GM12874 (cell line): Measurements from ENCODE around the gene POU4F3.

Experiments
- TF ChIP-seq, protein P1 (sequence below): IDR thresholded peaks from 2 replicates; pipeline ENCODE4 v1.5.1; 2011; ENCODE audit warnings: low read depth, mild to moderate bottlenecking, control low read depth, low read length, moderate library complexity; ENCODE audit not compliant: insufficient read depth

The POU4F3 gene

DNA sequence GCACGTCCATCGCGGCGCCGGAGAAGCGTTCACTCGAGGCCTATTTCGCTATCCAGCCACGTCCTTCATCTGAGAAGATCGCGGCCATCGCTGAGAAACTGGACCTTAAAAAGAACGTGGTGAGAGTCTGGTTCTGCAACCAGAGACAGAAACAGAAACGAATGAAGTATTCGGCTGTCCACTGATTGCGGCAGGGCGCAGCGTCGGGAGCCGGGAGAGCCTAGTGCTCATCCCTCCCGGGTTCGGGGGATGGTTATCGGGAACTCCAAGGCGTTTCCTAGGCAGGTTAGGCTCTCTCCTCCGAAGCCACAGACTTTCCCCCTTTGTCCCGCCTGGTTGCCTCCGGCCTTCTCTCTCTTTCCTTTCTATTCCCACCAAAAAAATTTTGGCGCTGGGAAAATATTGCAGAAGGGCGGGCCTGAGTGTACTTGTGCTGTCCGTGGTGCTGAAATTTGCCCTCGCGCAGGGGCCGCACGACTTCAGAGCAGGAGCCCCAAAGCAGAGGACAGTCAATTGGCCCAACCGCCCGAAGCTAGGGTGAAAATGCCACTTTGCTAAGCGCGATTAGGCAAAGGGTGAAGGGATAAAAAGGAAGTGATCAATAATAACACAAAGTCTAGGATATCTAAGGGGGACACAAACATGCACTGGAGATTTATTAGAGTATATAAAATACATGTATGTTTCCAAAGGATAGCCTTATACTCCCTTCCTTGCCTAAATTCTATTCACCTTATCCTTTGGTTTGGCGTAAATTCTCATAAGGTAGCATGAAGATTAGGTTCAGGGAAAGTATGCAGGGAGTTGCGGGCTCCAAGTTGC is 1.8 kb downstream of the POU4F3 start:
- TF ChIP-seq, protein P1, sequence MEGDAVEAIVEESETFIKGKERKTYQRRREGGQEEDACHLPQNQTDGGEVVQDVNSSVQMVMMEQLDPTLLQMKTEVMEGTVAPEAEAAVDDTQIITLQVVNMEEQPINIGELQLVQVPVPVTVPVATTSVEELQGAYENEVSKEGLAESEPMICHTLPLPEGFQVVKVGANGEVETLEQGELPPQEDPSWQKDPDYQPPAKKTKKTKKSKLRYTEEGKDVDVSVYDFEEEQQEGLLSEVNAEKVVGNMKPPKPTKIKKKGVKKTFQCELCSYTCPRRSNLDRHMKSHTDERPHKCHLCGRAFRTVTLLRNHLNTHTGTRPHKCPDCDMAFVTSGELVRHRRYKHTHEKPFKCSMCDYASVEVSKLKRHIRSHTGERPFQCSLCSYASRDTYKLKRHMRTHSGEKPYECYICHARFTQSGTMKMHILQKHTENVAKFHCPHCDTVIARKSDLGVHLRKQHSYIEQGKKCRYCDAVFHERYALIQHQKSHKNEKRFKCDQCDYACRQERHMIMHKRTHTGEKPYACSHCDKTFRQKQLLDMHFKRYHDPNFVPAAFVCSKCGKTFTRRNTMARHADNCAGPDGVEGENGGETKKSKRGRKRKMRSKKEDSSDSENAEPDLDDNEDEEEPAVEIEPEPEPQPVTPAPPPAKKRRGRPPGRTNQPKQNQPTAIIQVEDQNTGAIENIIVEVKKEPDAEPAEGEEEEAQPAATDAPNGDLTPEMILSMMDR, result no peak

DNA sequence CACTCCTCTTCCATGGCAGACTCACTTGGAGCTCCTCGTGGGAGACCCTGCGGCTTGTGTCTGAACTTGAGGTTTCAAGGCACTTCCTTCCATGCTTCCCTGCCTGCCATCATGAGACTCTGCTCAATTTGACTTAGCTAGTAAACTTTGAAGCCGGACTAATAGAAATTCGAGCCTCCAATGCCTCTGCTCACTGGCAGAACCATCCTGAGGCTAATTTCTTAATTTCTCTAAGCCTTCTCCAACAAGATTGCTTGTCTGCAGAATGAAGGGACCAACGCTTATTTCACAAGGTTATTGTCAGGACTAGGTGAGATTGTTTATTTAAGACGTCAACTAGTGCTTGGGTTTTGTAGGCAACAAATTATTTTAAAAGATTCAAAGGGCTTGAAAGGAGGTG is 3.2 kb downstream of the POU4F3 start:
- TF ChIP-seq, protein P1, result no peak

DNA sequence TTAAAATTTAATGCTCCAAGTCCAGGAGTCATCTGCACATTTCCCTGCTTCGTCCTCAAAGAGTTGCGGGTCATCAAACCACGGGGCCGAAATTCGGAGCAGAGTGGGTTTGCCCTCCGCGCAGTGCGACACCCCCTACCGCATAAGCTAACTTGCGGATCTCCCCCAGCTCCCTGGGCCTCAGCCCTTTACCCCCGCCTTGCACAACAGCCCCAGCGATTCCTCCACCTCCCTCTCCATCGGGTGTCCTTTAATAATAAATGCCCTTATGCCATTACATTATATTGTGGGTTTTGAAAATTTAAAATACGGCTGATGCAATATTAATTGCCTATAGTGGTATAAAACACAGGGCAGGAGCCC is 3.9 kb downstream of the POU4F3 start:
- TF ChIP-seq, protein P1, result no peak

DNA sequence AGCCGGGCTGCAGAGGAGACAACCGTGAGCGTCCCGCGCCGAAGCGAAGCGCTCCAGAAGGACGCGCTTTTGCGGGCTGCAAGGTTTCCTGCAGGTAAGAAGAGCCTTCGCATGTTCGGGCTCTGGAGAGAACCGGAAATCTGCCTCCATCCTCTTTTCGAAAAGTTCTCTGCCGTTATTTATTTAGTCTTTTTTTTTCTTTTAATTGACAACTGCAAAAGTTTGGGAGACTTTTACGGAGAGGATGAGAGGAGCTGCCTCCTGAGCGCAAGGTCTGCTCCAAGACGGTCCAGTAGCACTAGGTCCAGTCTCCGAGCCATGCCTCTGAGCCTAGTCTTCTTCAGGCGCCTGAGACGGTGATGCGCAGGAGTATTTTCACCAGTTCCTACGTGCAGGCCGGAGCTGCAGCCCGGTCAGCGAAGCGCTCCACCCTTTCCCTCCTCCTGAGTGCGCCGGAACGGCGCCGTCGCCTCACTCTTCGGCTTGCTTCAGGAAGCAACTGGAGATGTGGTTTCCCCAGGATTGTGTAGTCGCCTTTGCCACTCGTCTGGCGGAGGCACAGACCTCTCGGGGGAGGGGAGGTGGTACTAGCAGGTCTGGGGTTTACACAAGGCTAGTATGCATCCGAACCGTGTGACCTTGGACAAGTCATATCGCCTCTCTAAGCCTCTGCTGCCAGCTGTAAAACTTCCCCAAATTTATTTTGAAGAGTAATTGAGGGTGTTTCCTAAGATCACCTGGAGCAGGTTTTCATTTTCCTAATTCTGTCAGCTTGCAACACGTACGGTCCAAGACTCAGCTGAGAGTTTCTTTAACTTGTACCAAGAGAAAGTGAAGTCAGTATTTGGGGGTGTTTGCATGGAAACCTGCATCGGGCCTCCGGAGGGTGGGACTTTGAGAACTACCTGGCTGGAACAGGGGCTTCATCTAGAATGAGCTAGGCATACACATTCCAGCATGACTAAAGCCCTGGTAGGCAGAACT is 4.5 kb downstream of the POU4F3 start:
- TF ChIP-seq, protein P1, result no peak

DNA sequence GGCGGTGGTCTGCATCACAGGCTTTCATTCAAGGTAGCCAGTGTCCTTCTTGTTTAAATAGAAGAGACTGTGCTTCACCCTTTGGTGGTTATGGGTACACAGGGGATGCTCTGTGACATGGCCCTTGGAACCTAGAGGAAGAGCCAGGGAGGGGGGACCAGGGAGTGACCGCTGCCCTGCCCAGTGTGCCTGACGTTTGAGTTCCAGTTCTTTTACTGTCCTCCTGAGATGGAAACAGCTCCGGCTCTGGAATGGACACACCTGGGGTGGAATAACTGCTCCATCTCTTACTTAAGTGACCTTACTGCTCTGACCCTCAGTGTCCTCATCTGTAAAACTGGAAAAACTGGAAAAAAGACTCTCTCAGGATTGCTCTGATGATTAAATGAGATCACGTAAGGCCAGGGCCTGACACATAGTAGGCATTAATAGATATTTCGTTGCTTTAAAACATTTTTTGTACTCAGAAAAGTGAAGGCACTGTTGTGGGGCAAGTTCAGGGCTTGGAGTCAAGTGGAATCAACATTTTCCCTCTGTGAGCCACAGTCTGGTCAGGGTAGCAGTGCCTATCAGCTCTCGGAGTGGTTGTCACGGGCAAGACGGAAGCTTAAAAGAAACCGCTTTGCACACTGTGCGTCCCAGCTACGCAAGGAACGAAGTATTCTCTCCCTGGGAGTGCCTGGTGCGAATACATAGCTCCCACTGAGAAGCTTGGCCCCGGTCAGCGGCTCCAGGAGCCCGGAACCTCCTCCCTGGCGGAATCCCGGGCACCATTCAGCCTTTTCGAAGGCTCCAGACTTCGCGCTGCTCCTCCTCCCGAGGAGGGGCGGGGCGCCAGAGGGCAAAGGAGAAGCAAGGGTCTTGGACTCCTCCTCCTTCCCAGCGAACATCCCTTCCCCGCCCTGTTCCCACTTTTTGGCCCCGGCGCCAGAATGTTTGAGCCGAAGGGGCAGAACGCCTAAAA is 5.8 kb downstream of the POU4F3 start:
- TF ChIP-seq, protein P1, result no peak

DNA sequence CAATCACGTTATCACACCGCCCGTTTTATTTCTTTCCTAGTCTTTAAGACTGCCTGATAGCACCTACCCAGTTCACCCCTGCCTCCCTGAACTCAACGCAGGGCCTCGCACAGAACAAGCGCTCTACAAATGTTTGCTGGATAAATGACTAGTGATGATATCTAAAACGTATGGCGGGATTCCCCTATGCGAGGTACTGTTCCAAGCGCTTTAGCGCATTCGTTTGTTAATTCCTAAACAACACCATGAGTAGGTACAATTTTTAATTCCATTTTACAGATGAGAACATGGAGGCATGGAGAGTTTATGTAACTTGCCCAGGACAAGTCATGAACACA is 6.6 kb downstream of the POU4F3 start:
- TF ChIP-seq, protein P1, result no peak
